ENCODE data around the gene ENPP6. TPM values are rescaled to one million over a fixed set of nuclear protein-coding genes. Genes with fewer than 3 reads are reported as not detected.

ENPP6 gene
- polyA plus RNA-seq, 1 of the 3 experiments (the other 2 are of a cell fraction) = not detected

DNA sequence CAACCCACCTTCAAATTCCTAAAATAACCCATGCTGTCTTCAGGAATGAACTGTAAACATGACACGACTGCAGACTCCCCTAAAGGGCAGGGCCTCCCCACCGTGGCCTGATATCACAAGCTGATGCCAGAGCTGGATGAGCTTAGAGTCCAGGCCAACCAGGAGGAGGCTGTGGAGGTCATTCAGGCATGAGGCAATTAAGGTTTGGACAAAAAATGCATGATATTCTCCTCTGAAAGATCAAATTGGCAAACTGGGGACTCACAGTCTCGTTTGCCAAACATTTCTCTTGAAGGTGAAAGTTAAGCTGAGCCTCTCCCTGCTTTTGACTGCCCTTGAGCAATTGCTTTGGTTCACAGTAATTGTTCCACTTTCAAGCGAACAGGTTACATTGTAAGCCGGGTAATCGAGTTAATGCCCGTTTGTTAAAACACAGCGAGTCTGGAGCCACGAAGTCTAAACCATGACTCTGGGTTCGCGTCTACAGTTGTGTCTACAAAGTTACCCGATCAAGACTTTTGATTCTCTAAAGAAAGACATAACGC is 105.6 kb downstream of the ENPP6 start:
- H3K4me3 ChIP-seq (ENCODE audit: low read depth in 2 of 2, low read length in 1 of 2) = no peak overlapping the region
- TF ChIP-seq NFIC (IDR thresholded peaks at IDR 0.05; ENCODE audit: borderline replicate concordance) = no peak
- TF ChIP-seq MEF2A (IDR thresholded peaks at IDR 0.05; ENCODE audit: borderline replicate concordance, low read depth) = no peak
- TF ChIP-seq, protein P1, sequence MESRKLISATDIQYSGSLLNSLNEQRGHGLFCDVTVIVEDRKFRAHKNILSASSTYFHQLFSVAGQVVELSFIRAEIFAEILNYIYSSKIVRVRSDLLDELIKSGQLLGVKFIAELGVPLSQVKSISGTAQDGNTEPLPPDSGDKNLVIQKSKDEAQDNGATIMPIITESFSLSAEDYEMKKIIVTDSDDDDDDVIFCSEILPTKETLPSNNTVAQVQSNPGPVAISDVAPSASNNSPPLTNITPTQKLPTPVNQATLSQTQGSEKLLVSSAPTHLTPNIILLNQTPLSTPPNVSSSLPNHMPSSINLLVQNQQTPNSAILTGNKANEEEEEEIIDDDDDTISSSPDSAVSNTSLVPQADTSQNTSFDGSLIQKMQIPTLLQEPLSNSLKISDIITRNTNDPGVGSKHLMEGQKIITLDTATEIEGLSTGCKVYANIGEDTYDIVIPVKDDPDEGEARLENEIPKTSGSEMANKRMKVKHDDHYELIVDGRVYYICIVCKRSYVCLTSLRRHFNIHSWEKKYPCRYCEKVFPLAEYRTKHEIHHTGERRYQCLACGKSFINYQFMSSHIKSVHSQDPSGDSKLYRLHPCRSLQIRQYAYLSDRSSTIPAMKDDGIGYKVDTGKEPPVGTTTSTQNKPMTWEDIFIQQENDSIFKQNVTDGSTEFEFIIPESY (IDR thresholded peaks at IDR 0.05; ENCODE audit: borderline replicate concordance, low read depth) = no peak
- TF ChIP-seq, protein P2, sequence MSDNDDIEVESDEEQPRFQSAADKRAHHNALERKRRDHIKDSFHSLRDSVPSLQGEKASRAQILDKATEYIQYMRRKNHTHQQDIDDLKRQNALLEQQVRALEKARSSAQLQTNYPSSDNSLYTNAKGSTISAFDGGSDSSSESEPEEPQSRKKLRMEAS (IDR thresholded peaks at IDR 0.05; ENCODE audit: low read depth) = no peak
- TF ChIP-seq, protein P3, sequence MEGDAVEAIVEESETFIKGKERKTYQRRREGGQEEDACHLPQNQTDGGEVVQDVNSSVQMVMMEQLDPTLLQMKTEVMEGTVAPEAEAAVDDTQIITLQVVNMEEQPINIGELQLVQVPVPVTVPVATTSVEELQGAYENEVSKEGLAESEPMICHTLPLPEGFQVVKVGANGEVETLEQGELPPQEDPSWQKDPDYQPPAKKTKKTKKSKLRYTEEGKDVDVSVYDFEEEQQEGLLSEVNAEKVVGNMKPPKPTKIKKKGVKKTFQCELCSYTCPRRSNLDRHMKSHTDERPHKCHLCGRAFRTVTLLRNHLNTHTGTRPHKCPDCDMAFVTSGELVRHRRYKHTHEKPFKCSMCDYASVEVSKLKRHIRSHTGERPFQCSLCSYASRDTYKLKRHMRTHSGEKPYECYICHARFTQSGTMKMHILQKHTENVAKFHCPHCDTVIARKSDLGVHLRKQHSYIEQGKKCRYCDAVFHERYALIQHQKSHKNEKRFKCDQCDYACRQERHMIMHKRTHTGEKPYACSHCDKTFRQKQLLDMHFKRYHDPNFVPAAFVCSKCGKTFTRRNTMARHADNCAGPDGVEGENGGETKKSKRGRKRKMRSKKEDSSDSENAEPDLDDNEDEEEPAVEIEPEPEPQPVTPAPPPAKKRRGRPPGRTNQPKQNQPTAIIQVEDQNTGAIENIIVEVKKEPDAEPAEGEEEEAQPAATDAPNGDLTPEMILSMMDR (IDR thresholded peaks at IDR 0.05) = no peak
- TF ChIP-seq FOXM1 (IDR thresholded peaks at IDR 0.05; ENCODE audit: low read depth) = no peak
- POLR2A ChIA-PET = no interaction called here
- H3K36me3 ChIP-seq (replicated peaks in 1 of 2; ENCODE audit: control insufficient read depth in 1 of 2, insufficient read depth in 2 of 2, low read length in 1 of 2) = no peaks in the 10 kb centered on the region
- H3K27ac ChIP-seq (ENCODE audit: low read depth in 2 of 2, low read length in 1 of 2) = no peak overlapping the region
- H3K4me2 ChIP-seq = no peak overlapping the region
- no peaks in the 10 kb centered on the region for H4K20me1 ChIP-seq (ENCODE audit: insufficient read depth)
- H3K27me3 ChIP-seq (ENCODE audit: insufficient read depth) = no peaks in the 10 kb centered on the region
- CTCF ChIA-PET = interaction anchor here (1.3 to 4.1 kb wide), 2 partner anchors 12 to 29 kb away, joined by 3 to 23 read pairs; no protein-coding TSS in a partner anchor
- H3K4me1 ChIP-seq (ENCODE audit: control insufficient read depth in 1 of 2, insufficient read depth in 2 of 2, low read depth in 1 of 2, low read length in 1 of 2) = no peaks in the 10 kb centered on the region; a peak in 1 of 4 replicates
- no peak for DNase-seq
- no peaks in the 10 kb centered on the region for H3F3A ChIP-seq (replicated peaks; ENCODE audit: insufficient read depth)
- no peaks in the 10 kb centered on the region for H3K9me3 ChIP-seq
- 59% methylated on average over 13 of the region's 13 CpGs for WGBS (ENCODE audit: low lambda C conversion rate)
- H3K9me2 ChIP-seq = no peaks in the 10 kb centered on the region
- H3K79me2 ChIP-seq (ENCODE audit: insufficient read depth) = no peaks in the 10 kb centered on the region
- H3K9ac ChIP-seq = no peak overlapping the region
- H2AFZ ChIP-seq (ENCODE audit: low read depth) = no peak overlapping the region

DNA sequence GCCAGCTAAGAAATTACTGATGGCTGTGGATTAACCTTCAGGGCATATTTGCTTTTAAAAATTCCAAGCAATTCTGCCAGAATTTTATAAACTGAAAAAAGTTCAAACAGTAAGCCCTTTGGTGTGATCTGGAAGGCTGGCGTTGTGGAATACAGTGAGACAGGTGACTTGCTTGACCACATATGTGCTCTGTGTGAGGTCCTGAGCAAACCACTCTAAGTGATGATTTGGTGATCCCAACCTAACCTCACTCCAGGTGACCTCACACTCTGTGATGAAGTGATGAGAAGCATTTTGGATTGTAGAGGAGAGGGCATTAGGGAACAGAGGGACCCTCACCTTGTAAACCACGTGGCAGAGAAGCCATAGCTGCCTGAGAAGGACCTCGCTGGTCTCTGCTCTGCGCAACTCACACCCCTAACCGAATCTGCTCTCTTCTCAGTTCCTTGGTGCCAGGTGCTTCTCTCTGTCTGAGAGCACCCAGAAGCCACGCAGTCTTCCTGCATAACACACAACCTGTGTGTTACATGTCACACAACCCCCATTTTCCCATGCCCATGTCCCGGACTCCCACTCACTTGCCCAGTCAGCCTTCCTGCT is 106.3 kb downstream of the ENPP6 start:
- H3K27ac ChIP-seq (ENCODE audit: low read depth in 2 of 2, low read length in 1 of 2) = no peak overlapping the region
- WGBS (ENCODE audit: low lambda C conversion rate) = 52% methylated on average over 7 of the region's 7 CpGs
- H3K27me3 ChIP-seq (ENCODE audit: insufficient read depth) = no peaks in the 10 kb centered on the region
- H4K20me1 ChIP-seq (ENCODE audit: insufficient read depth) = no peaks in the 10 kb centered on the region
- no peak overlapping the region for H2AFZ ChIP-seq (ENCODE audit: low read depth)
- POLR2A ChIA-PET = no interaction called here
- DNase-seq = no peak
- H3F3A ChIP-seq (replicated peaks; ENCODE audit: insufficient read depth) = no peaks in the 10 kb centered on the region
- no peak overlapping the region for H3K4me2 ChIP-seq
- H3K9ac ChIP-seq = no peak overlapping the region
- CTCF ChIA-PET = interaction anchor here (1.3 to 4.1 kb wide), 3 partner anchors 11 to 52 kb away, joined by 3 to 23 read pairs (median 9); no protein-coding TSS in a partner anchor
- H3K4me1 ChIP-seq (ENCODE audit: control insufficient read depth in 1 of 2, insufficient read depth in 2 of 2, low read depth in 1 of 2, low read length in 1 of 2) = no peaks in the 10 kb centered on the region; a peak in 1 of 4 replicates
- H3K9me3 ChIP-seq = no peaks in the 10 kb centered on the region
- H3K4me3 ChIP-seq (ENCODE audit: low read depth in 2 of 2, low read length in 1 of 2) = no peak overlapping the region
- H3K36me3 ChIP-seq (replicated peaks in 1 of 2; ENCODE audit: control insufficient read depth in 1 of 2, insufficient read depth in 2 of 2, low read length in 1 of 2) = no peaks in the 10 kb centered on the region
- no peaks in the 10 kb centered on the region for H3K9me2 ChIP-seq
- H3K79me2 ChIP-seq (ENCODE audit: insufficient read depth) = no peaks in the 10 kb centered on the region
- TF ChIP-seq NFIC (IDR thresholded peaks at IDR 0.05; ENCODE audit: borderline replicate concordance) (no peak), TAF1 (IDR thresholded peaks at IDR 0.05; ENCODE audit: borderline replicate concordance, low read depth, low read length) (no peak), SIN3A (IDR thresholded peaks at IDR 0.05; ENCODE audit: borderline replicate concordance, low read depth, low read length) (no peak), FOSL2 (IDR thresholded peaks at IDR 0.05; ENCODE audit: borderline replicate concordance, low read depth) (no peak), NRF1 (IDR thresholded peaks at IDR 0.05; ENCODE audit: low read depth, low read length) (no peak), RXRA (IDR thresholded peaks at IDR 0.05; ENCODE audit: borderline replicate concordance, low read depth) (no peak), POLR2AphosphoS5 (IDR thresholded peaks at IDR 0.05; ENCODE audit: low read depth, low read length) (no peak), SMC3 (IDR thresholded peaks at IDR 0.05; ENCODE audit: low read depth, low read length) (no peak), GABPA (IDR thresholded peaks at IDR 0.05; ENCODE audit: low read depth) (no peak), YY1 (IDR thresholded peaks at IDR 0.05; ENCODE audit: low read depth) (no peak)
- TF ChIP-seq, protein P4, sequence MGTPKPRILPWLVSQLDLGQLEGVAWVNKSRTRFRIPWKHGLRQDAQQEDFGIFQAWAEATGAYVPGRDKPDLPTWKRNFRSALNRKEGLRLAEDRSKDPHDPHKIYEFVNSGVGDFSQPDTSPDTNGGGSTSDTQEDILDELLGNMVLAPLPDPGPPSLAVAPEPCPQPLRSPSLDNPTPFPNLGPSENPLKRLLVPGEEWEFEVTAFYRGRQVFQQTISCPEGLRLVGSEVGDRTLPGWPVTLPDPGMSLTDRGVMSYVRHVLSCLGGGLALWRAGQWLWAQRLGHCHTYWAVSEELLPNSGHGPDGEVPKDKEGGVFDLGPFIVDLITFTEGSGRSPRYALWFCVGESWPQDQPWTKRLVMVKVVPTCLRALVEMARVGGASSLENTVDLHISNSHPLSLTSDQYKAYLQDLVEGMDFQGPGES (IDR thresholded peaks at IDR 0.05; ENCODE audit: low read depth, low read length) = no peak
- TF ChIP-seq, protein P5, sequence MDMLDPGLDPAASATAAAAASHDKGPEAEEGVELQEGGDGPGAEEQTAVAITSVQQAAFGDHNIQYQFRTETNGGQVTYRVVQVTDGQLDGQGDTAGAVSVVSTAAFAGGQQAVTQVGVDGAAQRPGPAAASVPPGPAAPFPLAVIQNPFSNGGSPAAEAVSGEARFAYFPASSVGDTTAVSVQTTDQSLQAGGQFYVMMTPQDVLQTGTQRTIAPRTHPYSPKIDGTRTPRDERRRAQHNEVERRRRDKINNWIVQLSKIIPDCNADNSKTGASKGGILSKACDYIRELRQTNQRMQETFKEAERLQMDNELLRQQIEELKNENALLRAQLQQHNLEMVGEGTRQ (IDR thresholded peaks at IDR 0.05; ENCODE audit: borderline replicate concordance, low read depth, low read length) = no peak
- TF ChIP-seq, protein P1 (IDR thresholded peaks at IDR 0.05; ENCODE audit: borderline replicate concordance, low read depth) = no peak
- TF ChIP-seq, protein P2 (IDR thresholded peaks at IDR 0.05; ENCODE audit: low read depth) = no peak

Measured in SK-N-SH (cell line).